ENCODE data around the gene EDIL3. TPM values are rescaled to one million over a fixed set of nuclear protein-coding genes. Genes with fewer than 3 reads are reported as not detected.

Gene EDIL3
- total RNA-seq, 4 donors from 2014 or later, result 5.6 to 38.9 (median 25.6) TPM

DNA sequence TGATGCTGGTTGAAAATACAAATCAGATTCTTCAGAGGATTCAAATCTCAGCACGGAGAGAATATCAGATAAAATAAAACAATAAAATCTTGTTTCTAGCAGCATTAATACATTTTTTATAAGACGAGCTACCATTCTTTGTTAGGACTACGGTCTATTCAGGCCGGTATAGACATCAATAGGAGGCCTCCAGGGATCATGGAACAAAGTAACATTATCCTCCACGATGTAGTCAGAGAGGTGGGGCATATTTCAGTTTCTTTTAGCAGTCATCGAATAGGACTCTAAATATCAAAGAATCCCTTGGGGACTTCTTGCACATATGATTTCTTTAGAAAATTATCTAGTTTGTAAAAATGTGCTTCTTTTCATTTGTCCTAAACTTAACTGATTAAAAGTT lies 438.2 kb downstream of the EDIL3 start:
- intact Hi-C loops (cut with DNase I; ENCODE audit: low total_unique reads), result no loop called here
- DNase-seq, result no peak
- Histone ChIP-seq H3K4me1 (no peaks in the 10 kb centered on the region), H3K4me3 (no peak overlapping the region), H3K27ac (no peak overlapping the region), H3K36me3 (no peaks in the 10 kb centered on the region), H3K9me3 (no peaks in the 10 kb centered on the region), H3K27me3 (no peaks in the 10 kb centered on the region)
- TF ChIP-seq POLR2A (IDR thresholded peaks at IDR 0.05) (no peak), EP300 (IDR thresholded peaks at IDR 0.05; ENCODE audit: low read depth) (no peak), POLR2AphosphoS5 (IDR thresholded peaks at IDR 0.05) (no peak)
- TF ChIP-seq, protein P1, sequence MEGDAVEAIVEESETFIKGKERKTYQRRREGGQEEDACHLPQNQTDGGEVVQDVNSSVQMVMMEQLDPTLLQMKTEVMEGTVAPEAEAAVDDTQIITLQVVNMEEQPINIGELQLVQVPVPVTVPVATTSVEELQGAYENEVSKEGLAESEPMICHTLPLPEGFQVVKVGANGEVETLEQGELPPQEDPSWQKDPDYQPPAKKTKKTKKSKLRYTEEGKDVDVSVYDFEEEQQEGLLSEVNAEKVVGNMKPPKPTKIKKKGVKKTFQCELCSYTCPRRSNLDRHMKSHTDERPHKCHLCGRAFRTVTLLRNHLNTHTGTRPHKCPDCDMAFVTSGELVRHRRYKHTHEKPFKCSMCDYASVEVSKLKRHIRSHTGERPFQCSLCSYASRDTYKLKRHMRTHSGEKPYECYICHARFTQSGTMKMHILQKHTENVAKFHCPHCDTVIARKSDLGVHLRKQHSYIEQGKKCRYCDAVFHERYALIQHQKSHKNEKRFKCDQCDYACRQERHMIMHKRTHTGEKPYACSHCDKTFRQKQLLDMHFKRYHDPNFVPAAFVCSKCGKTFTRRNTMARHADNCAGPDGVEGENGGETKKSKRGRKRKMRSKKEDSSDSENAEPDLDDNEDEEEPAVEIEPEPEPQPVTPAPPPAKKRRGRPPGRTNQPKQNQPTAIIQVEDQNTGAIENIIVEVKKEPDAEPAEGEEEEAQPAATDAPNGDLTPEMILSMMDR (IDR thresholded peaks at IDR 0.05), result no peak
- in situ Hi-C loops (cut with MboI; ENCODE audit: low pct_ligation_motif_present in 1 of 4, low pct_unique_long_range_greater_than_20kb in 1 of 4, low sequenced_read_pairs in 3 of 4), result no loop called here
- WGBS, 2 donors (ENCODE audit: low coverage in 1 of 2), result 75 to 80% methylated on average over 6 of the region's 6 CpGs

DNA sequence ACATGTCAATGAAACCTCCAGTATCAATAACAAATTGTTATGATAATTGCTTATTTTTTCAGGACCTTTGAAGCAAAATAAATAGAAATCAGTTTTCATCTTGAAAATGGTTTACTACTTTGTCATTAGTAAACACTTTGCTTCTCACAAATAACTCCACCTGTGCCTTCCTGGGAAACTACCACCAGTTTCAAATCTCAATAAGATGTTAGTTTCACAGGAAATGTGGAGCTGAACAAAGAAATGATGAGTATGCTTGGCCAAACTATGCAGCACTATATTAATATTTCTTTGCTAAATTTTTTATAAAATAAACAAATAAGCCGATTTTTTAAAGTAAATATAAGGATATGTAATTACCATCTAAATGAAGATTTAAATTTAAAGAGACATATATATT lies 442.5 kb downstream of the EDIL3 start:
- TF ChIP-seq POLR2AphosphoS5 (IDR thresholded peaks at IDR 0.05) (no peak), POLR2A (IDR thresholded peaks at IDR 0.05) (no peak), EP300 (IDR thresholded peaks at IDR 0.05; ENCODE audit: low read depth) (no peak)
- TF ChIP-seq, protein P1 (IDR thresholded peaks at IDR 0.05), result no peak
- H3K36me3 ChIP-seq, result no peaks in the 10 kb centered on the region
- in situ Hi-C loops (cut with MboI; ENCODE audit: low pct_ligation_motif_present in 1 of 4, low pct_unique_long_range_greater_than_20kb in 1 of 4, low sequenced_read_pairs in 3 of 4) (no loop called here), intact Hi-C loops (cut with DNase I; ENCODE audit: low total_unique reads) (no loop called here)
- H3K4me1 ChIP-seq, result no peaks in the 10 kb centered on the region
- no peak overlapping the region for H3K4me3 ChIP-seq
- WGBS, 2 donors (ENCODE audit: low coverage in 1 of 2), result 77 to 79% methylated on average over 1 of the region's 1 CpG
- no peak overlapping the region for H3K27ac ChIP-seq
- DNase-seq, result no peak
- no peaks in the 10 kb centered on the region for H3K27me3 ChIP-seq
- H3K9me3 ChIP-seq, result no peaks in the 10 kb centered on the region

DNA sequence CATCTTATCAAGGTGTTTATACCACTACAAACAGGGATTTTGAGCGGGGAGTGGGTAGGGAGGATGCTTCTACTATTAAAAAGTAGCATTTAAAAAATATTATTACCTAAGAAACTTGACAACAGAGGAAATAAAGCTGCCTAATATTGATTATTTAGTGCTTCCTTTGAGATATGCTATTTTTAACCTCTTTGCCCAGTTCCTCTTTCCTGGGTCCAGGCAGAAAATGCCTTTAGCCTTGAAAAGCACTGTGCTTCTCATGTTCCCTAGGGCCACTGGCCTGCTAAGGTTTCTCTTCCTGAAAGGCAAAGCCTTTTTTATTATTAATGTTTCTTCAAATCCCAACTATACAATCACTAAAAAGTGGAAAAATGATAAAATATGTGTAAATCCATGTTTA lies 446.8 kb downstream of the EDIL3 start:
- H3K4me1 ChIP-seq, result no peaks in the 10 kb centered on the region
- TF ChIP-seq, protein P1 (IDR thresholded peaks at IDR 0.05), result no peak
- TF ChIP-seq EP300 (IDR thresholded peaks at IDR 0.05; ENCODE audit: low read depth) (no peak), POLR2AphosphoS5 (IDR thresholded peaks at IDR 0.05) (no peak), POLR2A (IDR thresholded peaks at IDR 0.05) (no peak)
- DNase-seq, result no peak
- 17 to 61% methylated on average over 1 of the region's 1 CpG for WGBS, 2 donors (ENCODE audit: low coverage in 1 of 2)
- no peaks in the 10 kb centered on the region for H3K27me3 ChIP-seq
- H3K27ac ChIP-seq, result no peak overlapping the region
- intact Hi-C loops (cut with DNase I; ENCODE audit: low total_unique reads) (no loop called here), in situ Hi-C loops (cut with MboI; ENCODE audit: low pct_ligation_motif_present in 1 of 4, low pct_unique_long_range_greater_than_20kb in 1 of 4, low sequenced_read_pairs in 3 of 4) (no loop called here)
- no peak overlapping the region for H3K4me3 ChIP-seq
- no peaks in the 10 kb centered on the region for H3K9me3 ChIP-seq
- H3K36me3 ChIP-seq, result no peaks in the 10 kb centered on the region

DNA sequence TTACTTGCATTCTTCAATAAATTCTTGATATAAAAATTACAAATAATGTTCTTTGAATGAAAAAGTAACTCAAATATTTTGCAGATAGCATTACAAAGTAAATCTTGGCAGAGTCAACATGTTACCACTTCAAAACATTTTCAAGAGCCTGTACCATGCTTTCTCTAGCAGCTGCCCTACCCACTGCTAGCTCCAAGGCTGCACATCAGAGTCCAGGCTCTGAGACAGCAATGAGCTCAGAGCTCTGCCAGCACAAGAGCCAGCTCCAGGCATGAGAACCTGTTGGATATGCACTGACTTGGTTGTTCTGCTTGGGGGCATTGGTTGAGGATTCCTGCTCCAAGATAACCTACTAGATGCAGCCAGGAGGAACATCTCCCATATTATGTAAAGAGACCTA lies 452.7 kb downstream of the EDIL3 start:
- intact Hi-C loops (cut with DNase I; ENCODE audit: low total_unique reads) (no loop called here), in situ Hi-C loops (cut with MboI; ENCODE audit: low pct_ligation_motif_present in 1 of 4, low pct_unique_long_range_greater_than_20kb in 1 of 4, low sequenced_read_pairs in 3 of 4) (no loop called here)
- TF ChIP-seq, protein P1 (IDR thresholded peaks at IDR 0.05), result no peak
- H3K4me1 ChIP-seq, result peaks cover 0 to 2% (median 0%) of the 10 kb centered on the region in 4 donors
- no peak for DNase-seq
- H3K27me3 ChIP-seq, result no peaks in the 10 kb centered on the region
- H3K36me3 ChIP-seq, result no peaks in the 10 kb centered on the region
- H3K27ac ChIP-seq, result no peak overlapping the region
- H3K4me3 ChIP-seq, result no peak overlapping the region
- H3K9me3 ChIP-seq, result no peaks in the 10 kb centered on the region
